HG03095 (cell line): ENCODE measurements around the gene KREMEN2.
"Not testable (repeated sequence)": the region's sequence is repeated elsewhere in the genome, so short reads cannot be mapped to it uniquely, and the experiment has no call there.

Source experiments
- ATAC-seq: cut with Tn5 transposase; IDR thresholded peaks from one replicate; pipeline ENCODE4 v1.9.1; 2021; ENCODE audit warnings: moderate library complexity; ENCODE audit not compliant: unreplicated experiment

Gene KREMEN2

DNA sequence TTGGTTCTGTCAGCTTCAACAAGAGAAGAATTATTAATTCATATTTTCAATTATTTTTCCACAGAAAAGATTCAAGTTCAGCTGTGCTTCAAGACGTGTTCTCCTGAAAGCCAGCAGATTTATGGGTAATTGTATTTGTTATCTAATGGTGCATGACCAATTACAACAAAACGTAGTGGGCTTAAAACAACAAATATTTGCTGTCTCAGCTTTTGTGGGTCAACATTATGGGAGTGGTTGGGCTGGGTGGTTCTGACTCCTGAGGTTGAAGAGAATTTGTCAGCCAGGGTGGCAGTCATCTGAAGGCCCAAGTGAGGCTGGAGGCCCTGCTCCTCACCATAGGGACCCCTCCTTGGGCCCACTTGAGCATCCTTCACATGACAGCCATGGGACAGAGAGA, 24.1 kb upstream of the KREMEN2 start:
- ATAC-seq, result no peak

DNA sequence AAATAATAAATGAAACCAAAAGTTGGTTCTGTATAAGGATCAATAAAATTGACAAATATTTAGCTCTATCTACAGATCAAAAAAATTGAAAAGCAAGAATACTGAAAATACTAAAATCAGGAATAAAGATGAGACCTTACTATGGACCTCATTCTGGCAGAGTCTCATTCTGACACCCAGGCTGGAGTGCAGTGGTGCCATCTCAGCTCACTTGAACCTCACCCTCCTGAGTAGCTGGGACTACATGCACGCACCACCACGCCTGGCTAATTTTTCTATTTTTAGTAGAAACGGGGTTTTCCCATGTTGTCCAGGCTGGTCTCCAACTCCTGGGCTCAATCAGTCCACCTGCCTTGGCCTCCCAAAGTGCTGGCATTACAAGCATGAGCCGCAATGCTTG, 22.0 kb upstream of the KREMEN2 start:
- no peak for ATAC-seq

DNA sequence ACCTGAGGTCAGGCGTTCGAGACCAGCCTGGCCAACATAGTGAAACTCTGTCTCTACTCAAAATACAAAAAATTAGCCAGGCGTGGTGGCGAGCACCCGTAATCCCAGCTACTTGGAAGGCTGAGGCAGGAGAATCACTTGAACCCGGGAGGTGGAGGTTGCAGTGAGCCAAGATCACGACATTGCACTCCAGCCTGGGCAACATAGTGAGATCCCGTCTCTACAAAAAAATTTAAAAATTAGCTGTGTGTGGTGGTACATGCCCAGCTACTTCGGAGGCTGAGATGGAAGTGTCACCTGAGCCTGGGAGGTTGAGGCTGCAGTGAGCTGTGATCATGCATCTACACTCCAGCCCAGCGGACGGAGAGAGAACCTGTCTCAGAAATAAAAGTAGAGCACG, 20.4 kb upstream of the KREMEN2 start:
- ATAC-seq, result not testable (repeated sequence)

DNA sequence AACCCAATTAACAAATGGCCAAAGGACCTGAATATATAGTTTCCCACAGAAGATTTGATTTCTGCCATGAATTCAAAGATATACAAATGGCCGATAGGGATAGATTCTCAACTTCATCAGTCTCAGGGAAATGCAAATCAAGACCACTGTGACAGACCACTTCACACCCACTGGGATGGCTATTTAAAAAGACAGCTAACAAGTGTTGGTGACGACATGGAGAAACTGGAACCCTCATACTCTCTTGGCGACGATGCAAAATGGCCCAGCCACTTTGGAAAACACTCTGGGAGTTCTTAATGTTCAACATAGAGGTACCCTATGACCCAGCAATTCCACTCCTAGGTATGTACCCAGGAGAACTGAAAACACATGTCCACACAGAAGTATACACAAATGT, 17.4 kb upstream of the KREMEN2 start:
- no peak for ATAC-seq

DNA sequence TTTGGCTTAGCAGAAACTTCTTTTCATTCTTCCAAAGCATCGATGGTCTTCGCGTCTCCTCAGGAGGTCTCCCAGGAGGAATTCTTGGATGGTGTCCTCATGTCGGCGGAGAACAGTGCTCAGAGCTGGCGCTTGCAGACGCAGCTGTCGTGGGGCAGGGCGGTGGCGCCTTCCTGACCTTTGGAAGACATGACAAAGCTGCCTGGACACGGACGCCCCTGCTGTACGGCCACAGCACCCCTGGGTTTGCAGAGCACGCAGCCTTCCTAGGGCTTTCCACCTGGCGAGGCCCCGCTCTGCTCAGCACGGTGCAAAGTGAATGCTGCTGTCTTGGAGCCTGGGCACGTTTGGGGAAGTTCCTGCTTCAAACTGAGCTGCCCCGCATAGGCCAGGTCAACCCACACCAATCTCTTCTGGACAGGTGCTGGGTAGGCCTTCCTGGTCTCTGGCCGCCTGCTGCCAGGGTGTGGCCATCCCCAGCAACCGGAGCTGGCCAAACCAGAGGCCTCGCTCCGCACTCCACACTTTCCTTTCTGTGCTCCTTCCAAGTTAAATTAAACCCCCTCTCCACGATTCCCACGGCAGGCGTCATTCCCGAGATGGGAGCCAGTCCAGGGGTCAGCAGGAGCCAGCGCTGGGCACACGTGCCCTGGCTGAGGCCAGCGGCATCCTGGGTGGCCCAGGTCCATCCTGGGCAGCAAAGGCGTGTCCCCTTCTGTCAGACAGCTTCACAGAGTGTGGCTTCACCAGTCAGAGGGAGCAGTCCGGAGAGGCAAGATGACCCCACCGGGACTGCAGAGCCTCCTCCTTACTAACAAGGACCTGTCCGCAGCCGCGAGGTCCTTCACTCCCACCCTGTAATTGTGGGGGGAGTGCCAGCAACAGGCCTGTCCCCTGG, 15.0 kb upstream of the KREMEN2 start:
- ATAC-seq, result no peak

DNA sequence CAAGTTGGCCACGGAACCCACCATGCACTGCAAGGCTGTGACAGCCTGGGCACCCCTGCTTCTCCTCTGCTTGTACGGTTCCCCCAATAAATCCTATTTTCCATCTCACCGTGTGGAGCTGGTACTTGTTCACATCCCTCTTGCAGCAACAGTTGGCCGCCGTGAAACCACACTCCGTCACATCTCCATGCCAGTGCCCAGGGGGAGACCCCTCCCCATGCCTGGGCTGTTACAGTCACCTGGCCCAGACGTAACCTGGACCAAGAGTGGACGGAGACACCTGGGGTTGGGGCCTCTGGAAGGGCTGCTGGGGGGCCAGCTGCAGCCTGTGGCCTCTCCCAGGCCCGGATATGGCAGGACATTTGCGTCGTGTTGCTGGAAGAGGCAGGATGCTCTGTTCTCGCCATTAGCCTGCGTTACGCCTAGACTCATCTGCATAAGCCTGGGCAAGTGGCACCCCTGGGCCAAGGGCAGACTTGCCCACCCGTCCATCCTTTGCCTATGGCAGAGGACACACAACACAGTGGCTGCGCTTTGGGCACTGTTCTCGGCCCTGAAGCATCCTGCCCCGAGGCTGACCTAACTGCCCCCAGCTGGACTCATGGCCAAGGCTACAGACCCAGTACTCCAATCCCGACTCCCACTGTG, 14.2 kb upstream of the KREMEN2 start:
- no peak for ATAC-seq

DNA sequence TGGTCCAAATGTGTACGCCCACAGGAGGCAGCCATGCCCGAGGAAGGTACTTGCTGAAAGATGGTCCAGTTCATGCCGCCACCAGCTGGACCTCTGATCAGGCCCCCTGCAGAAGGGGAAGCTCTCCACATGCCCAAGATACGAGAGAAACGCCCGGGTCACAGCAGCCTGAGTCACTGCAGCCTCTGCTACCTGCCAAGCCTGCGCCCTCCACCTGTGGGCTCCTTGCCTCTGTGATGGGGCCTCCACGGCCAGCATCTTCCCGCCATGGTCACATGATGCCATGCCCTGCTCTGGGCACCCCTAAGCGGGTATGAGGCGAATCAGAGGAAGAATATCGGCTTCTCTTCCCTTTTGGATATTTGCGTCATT, 13.7 kb upstream of the KREMEN2 start:
- no peak for ATAC-seq

DNA sequence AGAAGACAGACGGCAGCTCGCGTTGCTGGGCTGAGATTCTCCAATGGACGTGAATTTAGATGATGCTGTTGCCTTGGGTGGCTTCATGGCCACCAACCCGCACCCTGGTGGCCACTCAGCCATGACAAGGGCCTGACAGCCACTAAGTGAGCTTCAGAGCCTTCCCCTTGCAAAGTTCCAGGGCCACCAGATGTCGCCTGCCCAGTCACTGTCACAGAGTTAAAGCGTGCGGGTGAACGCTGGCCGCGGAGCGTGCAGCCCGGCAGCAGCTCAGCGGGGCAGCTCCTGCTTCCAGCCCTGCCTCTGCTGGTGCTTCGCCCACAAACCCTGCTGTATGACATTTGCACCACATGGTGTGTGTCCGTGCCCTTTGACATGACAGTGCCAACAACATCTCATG, 13.3 kb upstream of the KREMEN2 start:
- no peak for ATAC-seq

DNA sequence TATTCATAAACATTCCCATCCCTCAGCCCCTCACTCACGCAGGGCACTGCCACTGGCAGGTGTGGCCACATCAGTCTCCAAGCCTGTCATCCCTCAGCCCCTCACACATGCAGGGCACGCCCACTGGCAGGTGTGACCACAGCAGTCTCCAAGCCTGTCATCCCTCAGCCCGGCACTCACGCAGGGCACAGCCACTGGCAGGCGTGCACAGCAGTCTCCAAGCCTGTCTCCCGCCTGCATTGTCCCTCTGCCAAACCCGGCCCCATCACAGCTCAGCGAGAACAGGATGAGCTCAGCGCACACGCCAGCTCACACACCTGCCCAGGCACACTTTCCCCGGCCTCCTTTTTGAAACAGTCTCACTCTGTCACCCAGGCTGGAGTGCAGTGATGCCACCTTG, 11.4 kb upstream of the KREMEN2 start:
- ATAC-seq, result no peak

DNA sequence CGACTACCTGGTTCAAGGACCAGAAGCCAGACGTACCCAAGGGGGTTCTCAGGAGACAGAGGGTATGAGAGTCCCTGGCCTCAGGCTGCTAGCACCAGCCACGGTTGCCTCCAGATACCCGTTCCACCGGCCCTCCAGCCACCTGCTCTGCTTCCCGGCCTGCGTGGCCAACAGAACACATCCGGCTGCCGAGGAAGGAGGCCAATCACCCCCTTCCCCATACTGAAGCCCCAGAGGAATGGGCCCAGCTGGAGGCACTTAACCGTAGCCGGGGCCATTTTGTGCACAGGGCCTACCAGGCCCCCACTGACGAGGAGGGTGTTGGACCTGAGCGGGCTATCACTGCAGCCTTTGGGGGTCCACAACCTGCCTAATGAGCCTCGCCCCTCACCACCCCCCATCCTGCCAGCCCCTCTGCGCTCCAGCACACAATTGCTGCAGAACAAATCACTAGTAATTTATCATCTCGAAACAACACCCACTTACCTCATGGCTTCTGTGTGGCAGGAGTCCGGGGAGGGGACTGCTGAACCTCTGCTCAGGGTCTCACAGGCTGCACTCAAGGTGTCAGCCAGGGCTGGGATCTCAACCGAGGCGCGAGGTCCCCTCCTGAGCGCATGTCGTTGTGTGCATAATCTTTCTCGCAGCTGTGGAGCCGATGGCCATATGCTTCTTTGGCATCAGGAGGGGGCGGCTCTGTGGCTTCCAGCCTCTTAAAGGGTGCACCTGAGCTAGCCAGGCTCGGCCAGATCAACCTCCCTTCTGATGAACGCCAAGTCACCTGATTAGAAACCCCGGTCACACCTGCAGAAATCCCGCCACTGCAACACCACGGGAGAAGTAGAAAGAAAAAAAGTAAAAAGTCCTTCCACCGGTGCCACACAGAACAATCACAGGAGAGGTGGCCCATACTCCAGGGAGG, 10.1 kb upstream of the KREMEN2 start:
- no peak for ATAC-seq

DNA sequence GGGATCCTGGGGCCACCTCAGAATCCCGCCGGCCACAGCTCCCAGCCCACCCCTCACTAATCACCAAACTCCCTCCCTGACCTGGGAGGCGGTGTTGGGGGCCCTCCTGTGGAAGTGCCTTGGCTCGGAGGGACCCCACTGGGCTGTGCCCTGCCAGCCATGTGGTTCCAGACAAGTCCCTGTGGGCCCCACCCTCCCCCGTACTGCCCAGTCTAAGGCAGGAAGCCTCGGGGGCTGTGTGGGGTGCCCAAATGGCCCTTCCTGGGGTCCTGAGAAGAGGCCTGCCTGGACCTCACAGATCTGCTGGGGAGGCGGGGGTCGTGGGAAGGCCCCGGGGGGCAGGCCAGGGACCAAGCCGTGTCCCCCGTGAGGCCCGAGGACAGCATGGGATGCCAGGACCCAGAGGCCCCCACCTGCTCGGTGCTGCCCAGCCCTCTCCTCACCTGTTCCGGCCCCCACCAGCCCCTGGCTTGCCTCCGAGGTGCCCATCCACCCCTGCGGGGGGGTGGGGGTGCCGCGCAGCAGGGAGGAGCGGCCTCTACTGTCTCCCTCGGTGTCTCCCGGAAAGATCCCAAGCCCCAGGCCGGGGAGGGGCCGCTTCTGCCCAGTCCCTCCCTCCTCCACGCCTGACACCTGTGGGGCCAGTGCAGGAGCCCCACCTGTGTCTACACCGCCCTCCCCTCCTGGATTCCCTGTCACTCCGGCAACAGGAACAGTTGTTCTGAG, 9.3 kb upstream of the KREMEN2 start:
- ATAC-seq, result no peak

DNA sequence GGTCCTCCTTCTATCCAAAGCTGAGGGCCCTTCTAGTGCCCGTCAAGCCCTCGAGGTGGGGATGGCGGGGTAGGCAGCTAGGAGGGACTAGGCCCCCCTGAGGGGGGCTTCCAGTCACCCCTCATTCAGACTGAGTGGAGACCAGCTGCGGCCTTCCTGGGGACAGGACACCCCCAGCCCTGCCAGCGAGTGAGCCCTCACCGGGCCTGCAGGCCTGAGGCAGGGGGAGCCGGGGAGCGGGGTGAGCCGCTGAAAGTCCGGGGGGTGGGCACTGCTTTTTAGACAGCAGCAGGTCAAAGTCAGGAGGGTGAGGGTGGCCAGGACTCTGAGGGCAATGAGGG, 8.7 kb upstream of the KREMEN2 start:
- no peak for ATAC-seq

DNA sequence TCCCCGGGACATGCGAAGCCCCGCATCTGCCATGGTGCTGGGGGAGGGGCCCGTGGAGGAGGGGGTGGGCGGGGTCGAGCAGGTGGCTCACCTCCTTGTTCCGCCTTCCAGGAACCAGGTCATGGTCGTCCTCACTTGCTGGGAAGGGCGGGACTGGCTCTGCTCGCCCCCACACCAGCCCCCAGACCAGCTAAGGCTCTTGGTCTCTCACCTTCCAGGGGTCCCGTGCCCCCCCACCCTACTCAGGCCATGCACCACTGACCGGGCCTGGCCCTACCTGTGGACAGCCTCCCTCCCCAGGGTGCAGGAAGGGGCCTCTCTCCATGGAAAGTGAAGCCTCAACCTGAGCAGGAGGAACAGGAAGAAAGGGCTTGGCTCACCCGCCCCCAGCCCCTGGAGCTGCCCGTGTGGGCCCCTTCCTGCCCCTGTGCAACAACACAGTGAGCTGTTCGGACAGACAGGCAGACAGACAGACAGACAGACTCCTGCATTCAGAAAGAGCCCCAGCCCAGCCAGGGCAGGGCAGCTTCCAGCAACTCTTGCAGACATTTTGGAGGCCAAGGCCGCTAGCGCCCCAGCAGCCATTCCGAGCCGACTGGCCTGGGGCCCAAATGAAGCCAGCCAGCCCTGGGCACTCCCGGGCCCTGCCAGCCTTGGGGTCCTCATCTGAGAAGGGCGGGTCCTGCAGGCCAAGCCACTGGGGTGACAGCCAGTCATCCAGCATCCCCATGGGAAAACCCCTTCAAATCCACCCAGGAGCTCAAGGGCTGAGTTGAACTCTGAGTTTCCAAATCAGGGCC, 8.1 kb upstream of the KREMEN2 start:
- ATAC-seq, result no peak

DNA sequence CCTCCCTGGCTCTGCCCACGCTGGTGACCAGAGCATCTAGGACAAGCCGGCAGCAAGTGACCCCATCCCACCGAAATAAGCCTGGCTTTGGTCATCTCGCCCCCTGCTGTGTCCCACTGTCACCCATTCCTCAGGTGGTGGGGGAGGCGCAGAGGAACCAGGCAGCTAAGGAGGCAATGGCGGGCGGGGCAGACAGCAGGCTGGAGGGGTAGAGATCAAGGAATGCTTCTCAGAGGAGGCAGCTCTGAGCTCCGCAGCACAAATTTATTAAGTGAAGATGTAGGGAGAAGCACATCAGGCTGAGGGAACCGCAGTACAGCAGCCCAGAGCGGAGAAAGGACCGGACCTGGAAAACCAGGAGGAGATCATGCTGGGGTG, 7.5 kb upstream of the KREMEN2 start:
- no peak for ATAC-seq

DNA sequence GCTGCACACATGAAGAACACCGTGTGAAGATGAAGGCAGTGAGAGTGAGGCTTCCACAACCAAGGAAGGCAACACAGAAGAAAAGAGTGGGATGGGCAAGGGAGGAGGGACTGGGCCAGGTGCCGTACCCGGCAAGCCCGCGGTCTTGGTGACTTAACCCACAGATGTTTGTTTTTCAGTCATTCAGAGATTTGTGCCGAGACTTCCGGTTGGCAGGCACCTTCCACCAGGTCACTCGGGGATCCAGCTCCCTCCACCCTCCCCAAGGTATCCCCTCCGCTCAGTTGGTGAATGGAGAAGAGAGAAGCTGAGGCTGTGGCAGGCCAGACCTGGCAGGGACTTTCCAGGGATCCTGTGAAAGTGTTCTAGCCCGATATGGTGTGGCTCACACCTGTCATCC, 4.9 kb upstream of the KREMEN2 start:
- no peak for ATAC-seq

DNA sequence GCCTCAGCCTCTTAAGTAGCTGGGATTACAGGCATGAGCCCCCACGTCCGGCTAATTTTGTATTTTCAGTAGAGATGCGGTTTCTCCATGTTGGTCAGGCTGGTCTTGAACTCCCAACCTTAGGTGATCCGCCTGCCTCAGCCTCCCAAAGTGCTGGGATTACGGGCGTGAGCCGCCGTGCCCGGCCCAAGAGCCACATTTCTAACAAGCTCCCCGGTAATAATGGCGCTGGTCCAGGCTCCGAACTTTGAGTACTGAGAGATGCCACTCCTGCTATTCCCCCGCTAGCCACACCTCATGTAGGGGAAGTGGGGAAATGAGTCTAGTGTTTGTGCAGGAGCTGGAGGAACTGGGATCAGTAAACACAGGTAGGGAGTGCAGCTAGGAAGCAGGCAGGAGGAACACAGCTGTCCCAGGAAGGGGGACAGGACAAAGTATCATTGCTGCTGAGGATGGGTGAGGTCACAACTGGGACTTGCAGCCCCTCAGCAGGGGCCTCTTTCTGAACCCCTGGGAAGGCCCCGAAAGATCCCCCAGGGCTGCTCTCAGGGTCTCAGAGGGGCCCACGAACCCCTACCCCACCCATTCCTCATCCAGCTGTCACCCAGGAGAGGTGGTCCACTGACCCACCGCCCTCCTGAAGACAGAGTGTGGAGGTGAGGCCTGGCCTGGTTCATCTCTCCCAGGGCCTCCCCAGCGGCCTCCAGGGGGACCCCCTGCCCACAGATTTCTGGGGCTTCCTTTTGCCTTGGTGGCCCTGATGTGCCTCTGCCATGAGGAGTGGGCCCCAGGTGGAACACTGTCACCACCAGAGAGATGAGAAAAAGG, 3.7 kb upstream of the KREMEN2 start:
- no peak for ATAC-seq

DNA sequence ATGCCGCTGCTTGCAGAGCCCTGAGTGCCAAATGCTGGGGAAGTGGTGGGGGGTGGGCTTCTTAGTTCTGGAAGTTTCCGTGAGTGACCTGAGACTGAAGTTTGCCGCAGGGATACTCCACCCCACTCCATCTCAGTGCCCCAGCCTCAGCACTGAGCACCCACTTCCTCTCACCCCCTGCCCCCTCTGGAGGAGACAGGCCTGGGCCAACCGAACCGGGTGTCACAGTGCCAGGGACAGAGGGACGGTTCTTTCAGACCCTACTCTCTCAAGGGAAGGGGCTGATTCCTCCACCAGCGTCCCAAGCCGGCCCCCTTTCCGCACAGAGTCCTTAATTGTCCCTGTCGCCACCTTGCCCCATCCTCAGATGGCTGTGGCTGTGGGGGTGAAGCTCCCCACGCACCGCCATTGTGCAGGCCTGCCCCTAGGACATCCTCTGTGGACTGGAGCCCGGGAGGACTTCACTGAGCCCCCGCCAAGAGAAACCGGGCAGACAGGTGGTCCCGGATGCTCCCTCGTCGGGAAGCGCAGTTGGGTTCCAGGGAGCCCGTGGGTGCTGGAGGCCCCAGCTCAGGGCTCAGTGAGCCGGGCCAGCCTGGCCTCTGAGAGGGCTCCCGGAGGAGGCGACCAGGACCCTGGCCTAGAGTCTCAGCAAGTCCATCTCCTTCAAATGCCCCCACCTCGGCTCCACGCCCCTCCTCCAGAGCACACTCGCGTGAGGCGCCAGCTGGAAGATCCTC, 1.6 kb upstream of the KREMEN2 start:
- ATAC-seq, result no peak

DNA sequence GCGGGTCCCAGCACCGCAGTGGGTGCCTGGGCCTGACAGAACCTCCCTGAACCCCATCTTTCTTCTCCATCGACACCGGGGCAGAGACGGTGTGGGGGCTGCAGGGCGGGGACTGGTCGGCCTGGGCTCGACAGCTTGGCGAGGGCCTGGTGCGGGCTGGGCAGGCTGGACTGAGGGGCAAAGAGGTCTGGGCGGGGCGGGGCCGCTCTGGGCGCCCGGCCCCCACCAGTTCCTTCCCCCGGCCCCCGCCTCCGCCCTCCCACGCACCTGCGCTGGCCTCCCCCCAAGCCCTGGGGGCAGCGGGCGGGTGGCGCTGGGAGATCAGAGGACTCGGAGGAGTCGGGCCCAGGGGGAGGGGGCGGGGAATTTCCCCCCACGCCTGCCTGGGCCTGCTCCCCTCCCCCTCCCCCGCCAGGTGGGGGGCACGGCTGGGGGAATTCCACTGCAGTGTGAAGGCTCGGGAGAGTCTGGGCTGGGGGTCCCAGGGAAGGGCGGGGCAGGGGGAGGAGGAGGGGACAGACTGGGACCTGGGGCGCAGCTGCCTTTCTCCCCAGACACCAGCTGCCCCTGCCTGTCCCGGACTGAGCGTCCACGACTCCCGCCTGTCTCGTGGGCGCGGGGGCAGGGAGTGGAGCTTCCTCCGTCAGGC, 877 bp upstream of the KREMEN2 start:
- no peak for ATAC-seq
